Smooth muscle cell of the brain vasculature (primary cell): ENCODE results near the gene CYLD.
A peak's percentile ranks its signal among the peaks of the same experiment; 100 is the strongest.

Experiments
- DNase-seq: peaks from one replicate; pipeline ENCODE4 v3.0.0-alpha.2; 2012; ENCODE audit warnings: low read depth, low spot score

CYLD gene

DNA sequence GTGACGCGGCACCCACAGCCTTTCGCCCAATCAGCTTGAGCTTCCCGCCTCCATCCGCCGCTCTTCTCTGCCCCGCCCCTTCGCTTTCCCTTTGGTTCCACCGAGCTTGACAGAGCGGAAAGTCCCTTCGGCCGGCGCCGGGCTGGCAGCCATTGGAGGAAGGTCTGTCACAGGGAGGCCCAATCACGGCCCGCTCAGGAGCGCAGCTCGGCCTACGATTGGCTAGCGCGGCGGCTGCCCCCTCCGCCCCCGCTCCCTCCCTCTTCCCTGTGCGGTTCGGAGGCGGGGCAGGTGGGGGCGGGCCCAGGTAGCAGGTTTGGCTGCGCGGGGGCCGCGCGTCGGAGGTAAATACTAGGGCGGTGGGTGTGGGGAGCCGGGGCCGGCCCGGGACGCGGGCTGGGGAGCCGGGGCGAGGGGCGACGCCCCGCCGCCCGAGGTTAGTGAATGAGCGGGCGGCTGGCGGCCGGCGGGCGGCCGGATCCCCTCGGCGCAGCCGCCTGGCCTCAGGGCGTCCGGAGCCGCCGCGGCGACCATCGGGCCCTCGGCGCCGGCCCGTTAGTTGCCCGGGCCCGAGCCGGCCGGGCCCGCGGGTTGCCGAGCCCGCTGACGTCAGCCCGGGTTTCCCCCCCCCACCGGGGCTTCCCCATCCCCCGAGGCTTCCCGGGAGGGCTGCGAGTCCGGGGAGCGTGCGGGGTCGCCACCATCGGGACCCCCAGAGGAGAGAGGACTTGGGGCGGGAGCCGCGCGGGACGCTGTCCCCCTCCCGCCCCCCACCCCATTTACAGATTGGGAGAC, at the start of gene CYLD:
Gene CYLD (plus strand): TSS at position 306 of the 795 bp plus-strand sequence. CDS start 7,613 bp downstream, outside the sequence.
- DNase-seq: peak; percentile 99

DNA sequence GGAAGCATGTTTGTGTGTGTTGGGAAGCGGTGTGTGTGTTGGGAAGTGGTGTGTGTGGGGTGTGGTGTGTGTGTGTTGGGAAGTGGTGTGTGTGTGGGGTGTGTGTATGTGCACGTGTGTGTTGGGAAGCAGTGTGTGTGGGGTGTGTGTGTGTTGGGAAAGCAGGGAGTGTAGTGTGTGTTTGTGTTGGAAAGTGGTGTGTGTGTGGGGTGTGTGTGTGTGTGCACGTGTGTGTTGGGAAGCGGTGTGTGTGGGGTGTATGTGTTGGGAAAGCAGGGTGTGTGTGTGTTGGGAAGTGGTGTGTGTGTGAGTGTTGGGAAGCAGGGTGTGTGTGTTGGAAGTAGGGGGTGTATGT, 49.3 kb upstream of the CYLD start:
- DNase-seq: no peak

DNA sequence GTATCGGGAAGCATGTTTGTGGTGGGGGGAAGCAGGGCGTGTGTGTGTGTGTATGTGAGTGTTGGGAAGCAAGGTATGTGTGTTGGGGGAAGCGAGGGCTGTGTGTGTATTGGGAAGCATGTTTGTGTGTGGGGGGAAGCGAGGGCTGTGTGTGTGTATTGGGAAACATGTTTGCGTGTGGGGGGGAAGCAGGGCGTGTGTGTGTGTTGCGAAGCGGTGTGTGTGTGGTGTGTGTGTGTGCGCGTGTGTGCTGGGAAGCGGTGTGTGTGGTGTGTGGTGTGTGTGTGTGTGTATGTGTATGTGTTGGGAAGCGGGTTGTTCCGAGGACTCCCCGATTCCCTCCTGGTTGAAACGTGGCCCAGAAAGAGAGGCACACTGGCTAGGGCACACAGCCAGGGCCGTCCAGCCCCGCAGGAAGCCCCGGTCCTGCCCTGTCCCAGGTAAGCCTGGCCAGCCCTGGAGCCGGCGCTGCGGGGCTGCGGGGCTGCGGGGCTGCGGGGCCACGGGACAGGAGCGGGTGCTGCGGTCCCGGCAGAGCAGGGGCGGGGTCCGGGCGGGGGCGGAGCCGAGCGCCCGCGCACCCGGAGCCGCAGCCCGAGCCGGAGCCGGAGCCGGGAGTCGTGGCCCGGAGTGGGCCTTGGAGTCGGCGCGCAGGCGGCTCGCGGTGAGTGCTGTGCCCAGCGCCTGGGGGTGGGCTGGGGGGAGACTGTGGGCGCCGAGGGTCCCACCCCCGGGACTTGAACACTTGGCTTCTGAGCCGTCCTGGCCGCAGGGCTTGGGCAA, 48.7 kb upstream of the CYLD start, which contains the start of gene NOD2:
Gene NOD2 (plus strand): TSS at position 608 of the 783 bp plus-strand sequence. CDS start 5,890 bp downstream, outside the sequence.
- DNase-seq: no peak

DNA sequence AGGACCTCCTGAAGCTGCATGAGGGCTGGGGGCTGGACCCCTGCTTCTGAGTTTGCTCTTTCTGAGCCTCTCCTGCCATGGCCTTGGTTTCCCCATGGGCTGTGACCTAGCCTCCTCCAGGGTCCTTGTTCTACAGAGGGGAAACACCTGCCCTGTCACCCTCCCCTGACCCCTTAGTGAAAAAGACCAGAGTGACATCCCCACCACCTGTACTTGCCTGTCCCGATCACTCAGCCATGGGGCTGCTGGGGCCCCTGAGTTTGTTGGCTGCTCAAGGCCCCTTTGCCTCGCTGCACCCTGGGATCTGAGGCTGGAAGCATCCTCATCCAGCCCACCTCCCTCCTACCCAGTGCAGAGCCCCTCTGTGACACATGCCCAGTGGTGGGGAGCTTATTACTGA, 47.7 kb upstream of the CYLD start:
- DNase-seq: no peak

DNA sequence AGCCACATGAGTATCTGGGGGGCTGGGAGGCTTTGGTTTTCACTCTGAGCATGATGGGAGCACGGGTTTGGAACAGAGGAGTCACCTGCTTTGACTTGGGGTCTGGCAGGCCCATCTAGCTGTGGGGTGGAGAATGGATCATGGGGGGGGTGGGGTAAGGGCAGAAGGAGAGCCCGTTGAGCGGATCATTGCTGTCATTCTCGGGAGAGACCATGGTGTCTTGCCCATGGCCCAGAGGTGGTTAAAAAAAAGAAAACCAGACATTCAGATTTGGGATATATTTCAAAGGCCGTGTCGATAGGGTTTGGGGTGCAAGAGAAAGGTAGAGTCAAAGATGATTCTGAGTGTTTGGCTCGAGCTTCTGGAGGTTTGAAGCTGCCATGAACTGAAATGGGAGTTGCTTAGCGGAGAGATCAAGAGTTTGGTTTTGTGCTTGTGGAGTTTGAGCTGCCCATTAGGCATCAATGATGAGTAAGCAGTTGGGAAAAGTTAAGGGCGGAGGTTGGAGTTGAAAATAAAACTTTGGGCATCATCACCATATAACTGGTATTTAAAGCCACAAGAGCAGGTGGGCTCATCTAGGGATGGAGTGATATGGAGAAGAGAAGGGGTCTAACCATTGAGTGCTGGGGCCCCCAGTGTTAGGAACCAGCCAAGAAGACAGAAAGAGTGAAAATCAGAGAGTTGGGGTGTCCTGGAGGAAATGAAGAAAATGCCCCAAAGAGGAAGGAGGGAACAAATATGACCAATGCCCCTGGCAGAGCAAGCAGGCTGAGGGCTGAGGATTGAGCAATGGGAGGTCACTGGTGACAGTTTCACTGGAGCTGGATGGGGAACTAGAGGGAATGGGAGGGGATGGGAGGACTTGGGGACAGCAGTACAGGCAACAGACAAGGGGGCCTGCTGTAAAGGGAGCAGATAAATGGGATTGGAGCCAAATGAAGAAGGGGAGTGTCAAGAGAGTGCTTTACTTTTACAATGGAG, 46.6 kb upstream of the CYLD start:
- no peak for DNase-seq

DNA sequence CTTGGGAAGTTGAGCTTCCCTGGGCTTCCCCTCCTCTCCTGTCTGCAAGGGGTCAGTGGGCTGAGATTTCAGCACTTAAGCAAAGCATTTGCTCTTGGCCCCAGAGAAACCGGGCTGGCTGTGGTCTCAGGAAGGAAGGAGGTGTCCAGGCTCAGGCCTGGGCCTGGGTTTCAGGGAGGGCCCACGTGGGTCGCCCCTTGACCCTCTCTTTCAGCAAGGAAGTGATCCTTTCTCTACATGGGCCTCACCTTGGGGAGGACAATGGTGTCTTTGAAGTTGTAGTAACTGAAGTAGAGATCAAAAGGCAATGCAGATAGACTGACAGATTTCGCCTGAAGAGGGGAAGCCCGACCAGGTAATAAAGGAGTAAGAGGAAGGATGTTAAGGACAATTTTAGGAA, 45.8 kb upstream of the CYLD start:
- no peak for DNase-seq

DNA sequence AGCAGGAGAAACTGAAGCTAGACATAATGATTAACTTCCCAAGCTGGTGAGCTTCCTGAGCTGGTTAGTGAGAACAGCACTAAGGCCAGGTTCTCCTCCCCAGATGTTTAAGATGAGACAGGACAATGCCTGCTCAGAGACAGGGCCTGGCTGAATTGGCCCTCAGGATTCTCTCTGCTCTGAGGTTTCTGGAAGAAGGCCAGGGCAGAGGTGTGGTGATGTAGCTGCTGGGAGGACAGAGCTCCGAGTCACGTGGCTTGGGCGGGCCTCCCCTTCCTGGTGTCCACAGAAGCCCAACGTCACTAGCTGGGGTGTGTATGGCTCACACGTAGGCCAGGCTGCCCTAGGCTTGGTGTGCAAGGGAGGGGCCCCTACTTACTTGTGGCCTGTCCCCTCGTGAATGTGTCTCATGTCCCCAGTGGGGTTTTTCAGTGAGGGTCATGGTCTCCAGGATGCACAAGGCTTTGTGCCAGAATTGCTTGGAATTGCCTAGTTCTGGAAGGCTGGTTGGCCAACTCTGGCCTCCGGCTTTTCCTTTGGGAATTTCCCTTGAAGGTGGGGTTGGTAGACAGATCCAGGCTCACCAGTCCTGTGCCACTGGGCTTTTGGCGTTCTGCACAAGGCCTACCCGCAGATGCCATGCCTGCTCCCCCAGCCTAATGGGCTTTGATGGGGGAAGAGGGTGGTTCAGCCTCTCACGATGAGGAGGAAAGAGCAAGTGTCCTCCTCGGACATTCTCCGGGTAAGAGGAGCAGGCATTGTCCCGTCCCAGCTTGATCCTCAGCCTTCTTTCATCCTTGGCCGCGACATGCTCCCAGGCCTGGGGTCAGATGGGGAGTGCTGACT, 45.1 kb upstream of the CYLD start:
- DNase-seq: no peak

DNA sequence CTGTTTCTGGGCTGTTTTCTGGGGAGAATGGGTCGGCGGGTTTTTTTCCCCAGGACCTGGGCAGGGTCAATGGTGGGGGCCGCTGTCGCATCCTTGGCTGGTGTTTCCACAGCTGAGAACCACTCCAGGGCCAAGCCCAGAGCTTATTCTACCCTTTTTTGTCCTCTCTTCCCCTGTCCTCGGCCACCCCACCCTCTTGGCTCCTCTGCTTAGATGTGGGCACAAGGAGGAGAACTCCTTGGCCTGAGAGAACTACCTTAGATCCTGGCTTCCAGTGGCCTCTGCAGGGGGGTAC, 44.5 kb upstream of the CYLD start:
- no peak for DNase-seq

DNA sequence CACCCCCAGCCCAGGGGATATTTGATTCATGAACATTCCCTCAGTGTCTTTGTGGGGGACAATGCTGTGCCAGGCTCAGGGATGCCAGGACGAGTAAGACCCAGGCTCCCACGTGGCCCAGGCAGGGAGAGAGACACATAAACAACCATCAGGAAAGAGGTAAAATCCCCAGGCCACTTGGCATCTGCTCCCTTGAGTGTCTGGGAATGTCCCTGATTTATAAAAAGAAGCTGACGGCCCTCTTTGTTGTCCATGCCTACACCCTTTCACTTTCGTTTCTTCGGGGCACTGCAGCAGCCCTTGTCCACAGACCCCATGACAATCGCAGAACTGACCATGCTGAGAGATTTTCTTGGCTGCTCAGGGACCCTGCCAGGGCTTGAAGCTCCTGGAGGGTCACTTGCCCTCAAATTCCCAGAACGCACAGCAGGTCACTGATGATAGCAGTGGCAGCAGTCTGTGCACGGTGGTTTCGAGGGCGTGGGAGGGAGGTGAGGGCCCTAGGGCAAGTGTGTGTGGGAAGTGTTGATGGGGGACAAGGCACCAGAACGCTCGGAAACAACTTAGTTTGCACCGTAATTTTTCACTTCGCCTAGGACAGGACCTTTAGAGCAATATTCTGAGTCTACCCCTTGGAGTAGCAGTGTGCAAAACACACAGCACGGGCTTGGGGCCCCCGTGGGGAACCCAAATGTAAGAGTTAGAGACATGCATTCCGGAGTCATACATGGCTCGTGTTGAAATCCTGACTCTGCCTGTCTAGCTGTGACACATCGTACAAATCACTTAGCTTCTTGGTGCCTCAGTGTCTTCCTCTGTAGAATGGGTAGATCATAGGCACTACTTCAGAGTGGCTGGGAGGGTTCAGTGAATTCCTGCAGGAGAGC, 43.8 kb upstream of the CYLD start:
- peak; percentile 10 for DNase-seq

DNA sequence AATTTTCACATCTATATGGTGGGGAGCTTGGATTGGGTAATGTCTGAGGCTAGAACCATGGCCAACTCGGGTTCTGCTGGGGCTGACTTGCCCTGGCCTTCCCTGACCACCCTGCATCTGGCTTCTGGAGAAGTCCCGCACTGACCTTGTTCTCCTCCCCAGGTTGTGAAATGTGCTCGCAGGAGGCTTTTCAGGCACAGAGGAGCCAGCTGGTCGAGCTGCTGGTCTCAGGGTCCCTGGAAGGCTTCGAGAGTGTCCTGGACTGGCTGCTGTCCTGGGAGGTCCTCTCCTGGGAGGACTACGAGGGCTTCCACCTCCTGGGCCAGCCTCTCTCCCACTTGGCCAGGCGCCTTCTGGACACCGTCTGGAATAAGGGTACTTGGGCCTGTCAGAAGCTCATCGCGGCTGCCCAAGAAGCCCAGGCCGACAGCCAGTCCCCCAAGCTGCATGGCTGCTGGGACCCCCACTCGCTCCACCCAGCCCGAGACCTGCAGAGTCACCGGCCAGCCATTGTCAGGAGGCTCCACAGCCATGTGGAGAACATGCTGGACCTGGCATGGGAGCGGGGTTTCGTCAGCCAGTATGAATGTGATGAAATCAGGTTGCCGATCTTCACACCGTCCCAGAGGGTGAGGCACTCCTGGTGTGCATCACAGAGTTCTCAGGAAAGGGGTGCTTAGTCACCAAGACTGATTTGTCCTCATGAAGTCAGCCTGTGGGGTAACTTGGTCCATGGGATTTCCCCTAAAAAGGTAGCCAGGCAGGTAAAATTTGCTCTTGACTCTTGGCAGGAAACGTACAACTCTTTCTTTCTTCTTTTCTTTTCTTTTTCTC, 42.3 kb upstream of the CYLD start:
- DNase-seq: no peak

DNA sequence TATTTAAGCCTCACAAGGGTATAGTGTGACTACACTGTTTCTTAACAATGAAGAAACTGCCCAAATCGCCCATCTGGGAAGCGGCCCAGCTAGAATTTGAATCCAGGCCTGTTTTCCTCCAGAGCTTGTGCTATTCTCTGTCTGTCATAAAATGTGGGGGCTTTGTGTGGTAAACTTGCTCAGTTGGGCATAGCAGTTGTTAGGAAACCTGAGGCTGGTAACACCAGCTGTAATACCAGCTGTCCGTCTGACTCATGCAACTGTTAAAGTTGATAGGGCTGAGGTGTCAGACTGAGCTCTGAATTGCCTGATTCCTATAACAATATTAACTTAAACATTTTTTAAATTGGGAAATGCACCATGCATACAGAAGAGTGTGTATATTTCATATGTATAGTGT, 39.2 kb upstream of the CYLD start:
- no peak for DNase-seq

DNA sequence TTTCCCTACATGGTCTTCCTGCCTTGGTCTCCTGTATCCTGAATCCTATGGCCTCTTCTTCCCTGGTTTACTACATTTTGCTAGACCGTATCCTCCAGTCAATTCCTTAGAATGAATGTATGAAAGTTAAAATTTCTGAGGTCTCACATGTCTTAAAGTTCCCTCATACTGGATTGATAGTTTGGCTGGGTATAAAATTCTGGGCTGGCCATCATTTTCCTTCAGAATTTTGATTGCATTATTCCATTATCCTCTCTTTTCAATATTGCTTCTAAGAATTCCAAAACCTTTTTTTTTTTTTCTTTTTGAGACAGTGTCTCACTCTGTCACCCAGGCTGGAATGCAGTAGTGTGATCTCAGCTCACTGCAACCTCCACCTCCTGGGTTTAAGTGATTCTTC, 37.6 kb upstream of the CYLD start:
- DNase-seq: no peak

DNA sequence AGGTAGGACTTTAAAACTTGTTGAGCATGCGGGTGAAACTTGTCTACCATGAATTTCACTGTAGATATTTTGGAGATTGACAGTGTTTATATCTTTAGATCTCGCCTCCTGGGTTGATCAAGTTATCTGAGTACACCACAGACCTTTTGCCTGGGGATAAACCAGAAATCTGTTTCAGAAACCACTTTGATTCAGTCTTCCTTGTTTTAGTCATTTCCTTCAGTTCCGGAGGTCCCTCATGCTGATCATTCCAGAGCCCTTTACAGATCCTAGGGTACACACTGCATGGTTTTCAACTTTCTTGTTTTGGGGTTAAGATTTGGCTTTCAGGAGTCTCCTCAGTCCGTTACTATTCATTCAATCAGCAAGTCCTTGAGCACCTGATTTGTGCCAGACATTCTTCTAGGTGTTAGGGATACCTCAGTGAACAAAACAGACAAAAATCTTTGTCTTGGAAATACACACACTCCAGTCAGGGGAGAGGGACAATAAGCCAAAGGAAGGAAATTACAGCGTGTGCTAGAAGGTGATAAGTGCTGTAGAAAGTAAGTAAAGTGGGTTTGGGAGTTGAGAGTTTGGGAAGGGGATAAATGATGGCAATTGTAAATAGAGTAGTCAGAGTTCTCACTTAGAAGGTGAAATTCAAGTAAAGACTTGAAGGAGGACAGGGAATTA, 36.3 kb upstream of the CYLD start:
- DNase-seq: no peak

DNA sequence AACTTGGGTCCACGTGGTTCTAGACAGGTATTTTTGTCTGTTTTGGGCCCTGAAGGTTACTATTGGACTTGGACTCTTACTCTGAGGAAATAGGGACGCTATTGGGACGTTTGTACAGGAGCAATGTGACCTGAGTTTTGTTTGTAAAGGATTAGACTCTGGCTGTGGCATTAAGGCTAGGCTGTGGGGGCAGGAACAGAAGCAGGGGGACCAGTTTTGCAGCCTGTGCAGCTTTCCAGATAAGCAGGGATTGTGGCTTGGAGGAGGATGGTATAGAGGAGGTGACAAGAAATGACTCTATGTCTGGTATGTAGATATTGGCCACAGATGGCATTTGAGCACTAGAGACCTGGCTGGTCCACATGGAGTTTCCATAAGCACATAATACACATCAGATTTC, 35.6 kb upstream of the CYLD start:
- DNase-seq: no peak

DNA sequence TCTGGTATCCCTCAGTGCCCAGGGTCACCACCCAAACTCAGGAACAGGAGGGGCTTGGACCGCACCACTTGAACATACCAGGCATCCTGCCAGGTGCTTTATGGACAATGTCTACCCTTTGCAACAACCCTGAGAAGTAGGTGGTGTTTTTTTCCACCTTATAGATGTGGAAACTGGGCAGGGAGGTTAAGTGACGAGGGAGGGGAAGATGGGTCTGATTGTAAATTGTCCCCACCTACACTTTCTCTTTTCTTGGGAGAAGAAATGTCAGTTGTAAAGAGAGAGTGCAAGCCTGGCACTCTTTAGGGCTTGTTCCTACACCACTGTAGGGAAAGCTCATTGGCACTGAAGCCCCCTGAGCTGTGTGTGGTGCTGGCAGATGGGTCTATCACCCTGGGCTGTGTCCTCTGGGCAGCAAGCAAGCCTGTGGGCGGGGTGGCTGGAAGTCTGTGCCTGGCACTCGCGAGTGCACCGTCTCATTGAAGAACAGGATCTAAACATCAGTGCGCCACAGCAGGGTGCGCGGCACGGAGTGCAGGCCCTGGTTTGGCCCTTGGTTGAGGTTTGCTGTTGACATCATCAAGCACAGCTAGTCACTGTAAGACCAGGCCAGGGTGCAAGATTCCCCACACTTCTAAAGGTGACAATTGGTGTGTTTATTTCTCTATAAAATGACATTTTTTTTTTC, 33.4 kb upstream of the CYLD start:
- DNase-seq: no peak

DNA sequence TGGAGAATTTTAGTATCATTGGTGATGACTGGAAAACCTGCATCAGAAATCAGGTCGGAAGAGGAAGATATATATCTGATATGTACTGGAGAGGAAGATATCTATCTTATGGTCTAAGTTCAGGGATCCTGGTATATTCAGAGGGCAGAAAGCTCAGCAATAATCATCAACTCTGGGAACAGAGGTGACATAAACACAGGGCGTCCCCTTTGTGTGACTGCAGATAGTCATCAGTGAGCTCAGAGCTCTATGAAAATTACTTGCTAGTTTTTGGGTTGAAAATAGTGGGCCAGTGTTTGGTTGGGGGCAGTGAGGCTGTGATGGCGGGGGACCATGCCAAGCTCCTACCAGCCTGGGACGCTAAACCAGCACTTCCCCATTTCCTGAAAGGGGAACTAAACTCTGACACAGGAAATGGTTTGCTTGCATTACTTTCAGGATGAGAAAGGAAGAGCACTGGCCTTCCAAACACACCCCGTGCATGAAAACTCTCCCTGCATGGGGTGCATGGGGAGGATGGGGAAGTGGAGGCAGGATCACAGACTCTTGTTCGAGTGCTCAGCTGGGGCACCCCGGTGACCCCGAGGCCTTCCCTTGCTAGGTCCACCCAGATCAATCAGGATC, 32.7 kb upstream of the CYLD start:
- DNase-seq: no peak

DNA sequence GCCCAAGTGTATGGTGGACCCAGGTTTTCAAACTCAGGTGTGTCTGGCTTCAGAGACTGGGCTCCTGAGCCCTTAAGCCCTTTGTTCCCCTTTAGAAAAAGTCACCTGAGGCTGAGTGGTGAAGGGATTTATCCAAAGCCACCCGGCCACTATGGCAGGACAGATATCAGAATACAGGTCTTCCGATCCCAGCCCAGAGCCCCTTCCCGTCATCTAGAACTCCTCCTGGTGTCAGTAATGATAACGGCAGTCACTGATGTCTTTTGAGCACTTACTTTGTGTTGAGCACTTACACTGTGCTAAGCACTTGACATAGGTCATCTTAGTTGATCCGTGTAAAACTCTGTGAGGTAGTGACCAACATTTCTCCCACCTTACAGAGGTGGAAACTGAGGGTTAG, 31.9 kb upstream of the CYLD start:
- no peak for DNase-seq

DNA sequence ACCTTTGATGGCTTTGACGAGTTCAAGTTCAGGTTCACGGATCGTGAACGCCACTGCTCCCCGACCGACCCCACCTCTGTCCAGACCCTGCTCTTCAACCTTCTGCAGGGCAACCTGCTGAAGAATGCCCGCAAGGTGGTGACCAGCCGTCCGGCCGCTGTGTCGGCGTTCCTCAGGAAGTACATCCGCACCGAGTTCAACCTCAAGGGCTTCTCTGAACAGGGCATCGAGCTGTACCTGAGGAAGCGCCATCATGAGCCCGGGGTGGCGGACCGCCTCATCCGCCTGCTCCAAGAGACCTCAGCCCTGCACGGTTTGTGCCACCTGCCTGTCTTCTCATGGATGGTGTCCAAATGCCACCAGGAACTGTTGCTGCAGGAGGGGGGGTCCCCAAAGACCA, 30.8 kb upstream of the CYLD start:
- no peak for DNase-seq
